MM.1S (cell line): Measurements from ENCODE around the gene SIGLEC5.

ENCODE experiments used
- CTCF ChIP-seq: fragments of 300-600 bp; sonication (generic); IDR thresholded peaks from 2 replicates; pipeline ENCODE4 v1.5.1; 2016; ENCODE audit warnings: antibody characterized with exemption, low read length, mixed read lengths
- EZH2phosphoT487 ChIP-seq: fragments of 300-600 bp; sonication (generic); IDR thresholded peaks from 2 replicates; pipeline ENCODE4 v1.6.1; 2018; ENCODE audit warnings: antibody characterized with exemption, low read length

GRCh38 chr19:51586799-51587198 is 43.4 kb downstream of the SIGLEC5 start:
- TF ChIP-seq CTCF (no peak), EZH2phosphoT487 (no peak)
